GM19025 (cell line): ENCODE measurements around the gene COG4.

Experiments
- ATAC-seq: cut with Tn5 transposase; IDR thresholded peaks from one replicate; pipeline ENCODE4 v1.9.1; 2021; ENCODE audit warnings: mild to moderate bottlenecking, low read depth, moderate library complexity; ENCODE audit not compliant: unreplicated experiment

The COG4 gene

DNA sequence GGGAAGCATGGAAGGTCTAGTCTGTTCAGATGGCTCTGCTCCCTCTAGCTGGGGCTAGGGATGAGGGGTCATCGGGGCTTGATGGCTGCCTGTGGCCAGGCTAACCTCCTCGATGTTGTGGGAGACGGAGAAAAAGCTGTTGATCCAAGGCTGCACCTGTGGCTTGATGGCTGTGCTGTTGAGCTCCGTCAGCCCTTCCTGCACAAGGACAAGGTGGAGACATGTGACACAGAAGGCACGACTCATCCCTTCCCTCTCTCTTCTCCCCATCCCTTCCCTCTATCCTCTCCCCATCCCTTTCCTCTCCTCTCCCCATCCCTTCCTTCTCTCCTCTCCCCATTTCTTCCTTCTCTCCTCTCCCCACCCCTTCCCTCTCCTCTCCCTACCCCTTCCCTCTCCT is 40.7 kb downstream of the COG4 start:
- no peak for ATAC-seq

DNA sequence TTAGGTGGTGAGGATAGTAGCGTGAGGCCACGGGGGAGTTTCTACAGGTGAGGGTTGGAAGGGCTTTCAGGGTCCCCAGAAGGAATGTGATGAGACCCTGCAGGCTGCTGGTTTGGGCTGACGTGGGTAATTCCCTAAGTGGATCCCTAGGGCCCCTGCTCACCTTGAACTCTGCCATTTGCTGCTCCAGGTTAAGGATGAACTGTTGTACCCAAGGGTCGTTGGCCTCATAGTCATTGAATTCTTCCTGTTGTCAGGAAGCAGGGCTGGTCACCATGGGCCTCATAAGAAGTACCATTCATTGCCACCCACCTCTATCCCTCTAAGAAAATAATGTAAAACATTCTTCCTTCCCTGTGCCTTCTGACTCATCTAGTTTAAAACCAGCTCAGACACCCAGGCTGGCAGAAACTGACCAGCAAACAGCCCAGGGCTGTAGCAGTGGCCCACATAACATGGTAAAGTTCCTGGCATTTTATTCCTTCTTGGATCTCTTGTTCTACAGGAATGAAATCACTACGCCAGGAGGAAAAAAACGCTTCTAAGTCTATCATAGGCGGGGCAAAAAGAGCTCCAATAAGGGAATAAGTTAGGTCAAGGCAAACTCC is 41.3 kb downstream of the COG4 start:
- ATAC-seq: no peak

DNA sequence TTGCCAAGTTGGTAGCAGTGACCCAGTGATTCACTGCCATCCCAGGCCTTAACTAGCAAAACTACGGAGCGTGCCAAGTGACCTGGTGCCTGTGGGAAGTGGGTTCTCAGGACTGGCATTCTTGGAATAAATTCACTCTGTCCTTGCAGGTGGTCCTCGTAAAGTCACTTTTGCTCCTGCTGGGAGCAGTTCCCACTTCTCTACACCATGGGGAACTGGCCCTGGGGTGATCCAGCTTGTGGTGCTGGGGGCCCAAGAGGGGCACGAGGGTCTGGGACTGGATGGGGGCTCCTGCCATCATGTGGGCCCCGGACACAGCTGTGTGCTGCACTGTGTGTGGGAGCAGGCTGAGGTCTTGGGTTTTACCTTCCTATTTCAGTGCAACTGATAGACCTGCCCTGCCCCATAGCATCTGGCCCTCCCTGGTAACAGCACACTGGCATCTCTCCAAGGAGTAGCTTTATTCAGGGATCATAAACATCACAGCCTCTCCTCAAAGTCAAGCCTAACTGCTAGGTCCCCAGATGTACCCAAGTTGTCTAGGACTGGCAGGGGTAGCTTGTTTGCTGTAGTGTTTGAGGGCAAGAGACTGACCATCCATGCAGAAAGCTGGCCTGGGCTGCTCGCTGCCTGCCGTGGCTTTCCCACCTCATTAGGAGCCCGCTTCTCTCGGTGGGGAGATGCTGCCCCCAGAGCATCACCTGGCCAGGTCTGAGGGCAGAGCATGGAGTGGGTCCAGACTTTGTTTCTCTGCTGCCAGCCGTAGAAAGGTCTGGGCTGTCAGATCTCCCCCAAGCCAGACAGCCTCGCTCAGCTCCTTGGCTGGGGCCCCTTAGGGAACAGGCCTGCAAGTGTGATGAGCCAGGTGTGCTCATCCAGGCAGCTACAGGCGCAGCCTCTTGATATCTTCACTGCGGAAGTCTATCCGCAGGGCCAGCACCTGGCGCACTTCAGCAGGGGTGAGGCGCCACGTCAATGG is 42.9 kb downstream of the COG4 start:
- no peak for ATAC-seq

DNA sequence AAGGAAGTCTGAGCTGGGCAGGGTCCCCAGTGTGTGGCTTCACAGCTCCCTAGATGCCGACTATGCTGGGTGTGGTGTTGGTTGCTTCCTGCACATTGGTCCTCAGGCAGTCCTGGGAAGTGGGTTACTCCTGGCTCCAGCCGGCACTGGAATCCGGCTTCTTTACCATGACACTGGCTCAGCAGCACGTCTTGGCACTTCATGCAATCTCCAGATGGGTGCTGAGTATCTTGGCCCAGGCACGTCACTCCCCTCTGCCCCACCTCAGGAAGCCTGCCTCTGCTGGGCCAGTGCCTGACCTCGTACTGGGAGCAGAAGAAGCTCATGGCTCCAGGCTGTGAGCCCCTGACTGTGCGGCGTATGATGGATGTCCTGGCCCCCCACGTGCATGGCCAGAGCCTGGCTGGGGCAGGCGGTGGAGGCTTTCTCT is 44.4 kb downstream of the COG4 start:
- ATAC-seq: no peak

DNA sequence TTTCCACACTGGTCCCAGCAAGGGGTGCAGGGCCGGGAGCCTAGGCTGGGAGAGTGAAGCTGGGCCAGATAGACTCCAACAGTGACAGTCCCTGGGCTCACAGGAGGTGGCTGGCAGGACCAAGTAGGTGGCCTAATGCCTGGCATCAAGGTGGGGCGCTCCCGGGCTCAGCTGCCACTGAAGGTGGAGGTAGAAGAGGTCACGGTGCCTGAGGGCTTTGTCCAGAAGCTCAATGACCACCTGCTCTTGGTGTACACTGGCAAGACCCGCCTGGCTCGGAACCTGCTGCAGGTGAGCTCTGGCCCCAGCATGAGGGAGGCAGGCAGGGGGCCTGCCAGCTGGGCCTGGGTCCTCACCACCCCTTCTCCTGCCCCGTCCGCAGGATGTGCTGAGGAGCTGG is 45.2 kb downstream of the COG4 start:
- no peak for ATAC-seq

DNA sequence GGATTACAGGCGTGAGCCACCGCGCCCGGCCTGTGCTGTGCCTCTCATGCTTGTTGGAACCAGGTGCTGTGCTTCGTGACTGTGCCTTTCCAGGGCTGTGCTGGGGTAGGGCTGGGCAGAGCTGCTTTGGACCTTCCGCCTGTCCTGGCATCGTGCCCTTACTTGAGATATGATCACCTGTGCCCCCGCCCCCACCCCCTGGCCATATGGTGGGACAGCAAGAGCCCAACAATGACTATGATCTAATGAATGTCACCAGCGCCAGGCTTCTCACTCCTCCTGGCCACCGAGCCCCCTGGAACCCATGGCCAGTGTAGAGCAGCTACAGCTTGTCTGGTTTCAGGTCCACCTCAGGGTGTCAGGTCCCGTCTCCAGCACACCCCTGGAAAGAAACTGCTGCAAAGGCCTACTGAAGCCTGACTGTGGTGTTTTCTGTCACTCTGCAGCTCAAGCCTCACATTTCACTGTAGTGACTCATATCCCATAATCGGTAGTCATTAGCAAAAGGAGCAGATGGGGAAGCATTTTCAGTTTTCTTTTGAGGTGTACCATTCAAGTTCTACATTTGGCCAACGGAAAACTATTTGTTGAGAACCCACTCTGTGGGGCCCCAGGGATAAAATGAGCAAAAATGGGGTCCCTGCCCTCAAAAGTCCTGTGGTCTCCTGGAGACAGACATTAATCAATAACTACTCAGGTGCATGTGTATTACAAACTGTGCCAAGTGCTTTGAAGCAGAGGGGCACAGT is 46.9 kb downstream of the COG4 start:
- peak; percentile 83 for ATAC-seq

DNA sequence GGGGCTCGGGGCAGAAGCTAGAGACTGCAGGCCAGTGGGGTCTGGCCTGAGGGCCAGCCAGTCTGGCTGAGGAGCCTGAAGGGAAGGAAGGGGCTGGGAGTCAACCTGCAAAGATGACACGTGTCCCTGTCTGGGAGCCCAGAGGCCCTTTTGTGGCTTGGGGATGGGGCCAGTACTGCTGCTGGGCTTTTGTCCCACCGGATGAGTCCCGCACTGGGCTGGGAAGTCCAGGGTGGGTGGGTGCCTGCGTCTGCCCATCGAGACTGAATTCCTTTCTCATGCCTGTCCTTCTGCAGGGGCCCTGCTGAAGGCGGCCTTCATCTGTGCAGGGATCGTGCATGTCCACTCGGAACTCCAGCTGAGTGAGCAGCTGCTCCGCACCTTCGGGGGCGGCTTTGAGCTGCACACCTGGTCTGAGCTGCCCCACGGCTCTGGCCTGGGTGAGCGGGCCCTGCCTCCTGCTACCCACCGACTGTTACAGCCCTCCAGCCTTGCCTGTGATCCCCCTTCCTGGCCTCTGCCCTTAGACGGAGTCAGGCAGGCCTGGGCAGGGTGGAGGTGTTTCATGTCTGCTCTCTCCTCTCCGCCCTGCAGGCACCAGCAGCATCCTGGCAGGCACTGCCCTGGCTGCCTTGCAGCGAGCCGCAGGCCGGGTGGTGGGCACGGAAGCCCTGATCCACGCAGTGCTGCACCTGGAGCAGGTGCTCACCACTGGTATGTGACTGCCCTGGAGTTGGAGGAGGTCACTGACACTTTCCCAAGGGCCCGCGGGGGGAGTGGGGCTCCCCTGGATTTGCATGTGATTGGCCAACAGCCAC is 48.1 kb downstream of the COG4 start:
- ATAC-seq: no peak

DNA sequence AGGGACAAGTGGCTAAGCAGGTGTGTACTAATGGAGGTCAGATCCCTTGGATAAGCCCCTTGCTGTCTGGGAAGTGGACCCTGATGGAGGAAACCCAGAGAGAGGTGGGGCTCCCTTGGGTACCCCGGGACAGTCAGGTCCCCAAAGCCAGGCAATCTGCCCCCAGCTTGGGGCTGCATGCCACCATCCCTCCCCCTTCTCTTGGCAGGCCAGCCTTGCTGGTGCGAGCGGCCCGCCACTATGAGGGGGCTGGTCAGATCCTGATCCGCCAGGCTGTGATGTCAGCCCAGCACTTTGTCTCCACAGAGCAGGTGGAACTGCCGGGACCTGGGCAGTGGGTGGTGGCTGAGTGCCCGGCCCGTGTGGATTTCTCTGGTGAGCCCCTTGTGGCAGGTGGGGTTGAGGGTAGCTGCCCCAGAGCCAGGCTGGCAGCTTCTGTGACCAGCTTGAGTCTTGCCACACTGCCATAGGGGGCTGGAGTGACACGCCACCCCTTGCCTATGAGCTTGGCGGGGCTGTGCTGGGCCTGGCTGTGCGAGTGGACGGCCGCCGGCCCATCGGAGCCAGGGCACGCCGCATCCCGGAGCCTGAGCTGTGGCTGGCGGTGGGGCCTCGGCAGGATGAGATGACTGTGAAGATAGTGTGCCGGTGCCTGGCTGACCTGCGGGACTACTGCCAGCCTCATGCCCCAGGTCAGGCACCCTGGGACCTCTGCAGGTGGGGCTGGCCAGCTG is 48.9 kb downstream of the COG4 start:
- no peak for ATAC-seq

DNA sequence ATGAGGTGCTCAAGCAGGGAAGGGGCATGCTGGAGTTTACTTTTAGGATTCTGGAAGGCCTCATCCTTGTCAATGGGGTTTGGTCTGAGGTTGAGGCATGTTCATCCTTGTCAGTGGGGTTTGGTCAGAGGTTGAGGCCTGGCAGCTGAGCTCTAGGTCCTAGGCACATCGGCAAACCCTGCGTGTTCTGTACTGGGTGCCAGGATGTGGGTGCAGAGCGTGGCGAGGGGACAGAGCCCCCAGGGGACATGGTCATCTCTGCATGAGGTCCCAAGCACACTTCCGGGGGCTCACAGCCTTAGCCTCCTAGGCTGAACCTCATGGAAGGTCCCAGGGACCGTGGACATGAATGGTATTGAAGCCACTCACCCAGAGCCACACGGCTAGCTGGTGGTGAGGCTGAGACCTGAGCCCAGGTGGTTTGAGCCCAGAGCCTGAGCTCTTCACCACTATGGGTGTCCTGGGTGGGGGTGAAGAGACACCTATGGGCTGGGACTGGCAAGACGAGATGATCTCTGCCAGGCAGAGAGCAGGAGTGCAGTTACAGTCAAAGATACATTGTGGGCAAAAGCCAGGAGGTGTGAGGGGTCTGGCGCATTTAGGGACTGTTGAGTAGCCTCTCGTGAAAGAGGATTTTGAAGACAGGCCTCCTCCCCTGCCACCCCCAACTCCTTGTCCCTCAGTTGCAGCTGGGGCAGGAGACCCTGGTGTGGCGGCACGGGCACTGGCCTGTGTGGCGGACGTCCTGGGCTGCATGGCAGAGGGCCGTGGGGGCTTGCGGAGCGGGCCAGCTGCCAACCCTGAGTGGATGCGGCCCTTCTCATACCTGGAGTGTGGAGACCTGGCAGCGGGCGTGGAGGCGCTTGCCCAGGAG is 49.7 kb downstream of the COG4 start:
- no peak for ATAC-seq

DNA sequence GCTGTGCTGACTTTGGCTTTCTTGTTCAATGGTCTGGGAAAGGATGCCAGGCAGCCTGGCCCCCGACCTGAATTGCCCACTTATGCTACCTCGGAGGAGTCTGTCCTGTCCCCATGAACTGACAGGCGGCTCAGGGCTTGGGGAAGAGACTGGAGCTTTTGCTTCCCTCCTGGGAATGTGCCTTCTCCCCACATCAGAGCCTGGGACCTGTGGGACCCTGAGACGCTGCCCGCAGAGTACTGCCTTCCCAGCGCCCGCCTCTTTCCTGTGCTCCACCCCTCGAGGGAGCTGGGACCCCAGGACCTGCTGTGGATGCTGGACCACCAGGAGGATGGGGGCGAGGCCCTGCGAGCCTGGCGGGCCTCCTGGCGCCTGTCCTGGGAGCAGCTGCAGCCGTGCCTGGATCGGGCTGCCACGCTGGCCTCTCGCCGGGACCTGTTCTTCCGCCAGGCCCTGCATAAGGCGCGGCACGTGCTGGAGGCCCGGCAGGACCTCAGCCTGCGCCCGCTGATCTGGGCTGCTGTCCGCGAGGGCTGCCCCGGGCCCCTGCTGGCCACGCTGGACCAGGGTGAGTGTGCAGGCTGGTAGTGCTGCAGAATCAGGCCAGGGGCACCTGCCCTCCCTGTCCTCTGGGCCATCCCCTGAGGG is 50.4 kb downstream of the COG4 start:
- ATAC-seq: no peak

DNA sequence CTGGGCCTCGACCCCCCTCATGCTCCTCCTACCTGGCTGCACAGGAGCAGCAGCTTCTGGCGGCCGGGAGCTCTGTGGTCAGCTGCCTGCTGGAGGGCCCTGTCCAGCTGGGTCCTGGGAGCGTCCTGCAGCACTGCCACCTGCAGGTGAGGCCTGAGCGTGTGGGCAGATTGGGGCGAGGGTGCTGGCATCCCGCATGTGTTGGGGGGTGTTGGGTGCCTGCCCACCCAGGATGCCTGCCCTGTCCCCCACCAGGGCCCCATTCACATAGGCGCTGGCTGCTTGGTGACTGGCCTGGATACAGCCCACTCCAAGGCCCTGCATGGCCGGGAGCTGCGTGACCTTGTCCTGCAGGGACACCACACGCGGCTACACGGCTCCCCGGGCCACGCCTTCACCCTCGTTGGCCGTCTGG is 52.4 kb downstream of the COG4 start:
- no peak for ATAC-seq

DNA sequence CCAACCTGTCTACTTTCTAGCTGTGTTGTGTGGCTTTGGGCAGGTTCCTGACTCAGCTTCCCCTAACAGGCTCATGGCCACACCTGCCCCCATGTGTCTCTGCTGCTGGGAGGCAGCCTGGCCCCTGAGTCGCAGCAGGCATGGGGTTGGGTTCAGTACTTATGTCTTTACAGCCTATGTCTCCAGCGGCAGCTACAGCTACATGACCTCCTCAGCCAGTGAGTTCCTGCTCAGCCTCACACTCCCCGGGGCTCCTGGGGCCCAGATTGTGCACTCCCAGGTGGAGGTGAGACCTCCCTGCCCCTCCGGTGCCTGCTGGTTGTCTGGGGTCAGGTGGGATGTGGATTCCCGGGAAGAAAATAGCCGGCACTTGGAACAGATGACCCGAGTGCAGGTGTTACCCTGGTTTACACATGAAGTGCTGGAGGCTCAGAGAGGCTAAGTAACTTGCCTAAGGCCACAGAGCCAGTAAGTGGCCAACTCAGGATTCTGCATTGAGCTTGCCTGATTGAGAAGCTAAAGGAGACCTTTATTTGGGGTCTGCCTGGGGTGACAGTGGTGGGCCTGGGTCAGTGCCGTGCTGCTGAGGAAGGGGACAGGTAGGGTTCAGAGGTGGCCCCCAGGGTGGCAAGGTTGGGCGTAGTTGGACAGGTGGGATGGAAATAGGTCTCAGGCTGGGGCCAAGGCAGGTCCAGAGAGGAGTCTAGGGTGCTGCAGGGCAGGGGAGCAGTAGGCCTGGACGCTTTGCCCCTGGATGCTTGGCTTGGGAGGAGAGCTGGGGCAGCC is 53.0 kb downstream of the COG4 start:
- ATAC-seq: no peak

DNA sequence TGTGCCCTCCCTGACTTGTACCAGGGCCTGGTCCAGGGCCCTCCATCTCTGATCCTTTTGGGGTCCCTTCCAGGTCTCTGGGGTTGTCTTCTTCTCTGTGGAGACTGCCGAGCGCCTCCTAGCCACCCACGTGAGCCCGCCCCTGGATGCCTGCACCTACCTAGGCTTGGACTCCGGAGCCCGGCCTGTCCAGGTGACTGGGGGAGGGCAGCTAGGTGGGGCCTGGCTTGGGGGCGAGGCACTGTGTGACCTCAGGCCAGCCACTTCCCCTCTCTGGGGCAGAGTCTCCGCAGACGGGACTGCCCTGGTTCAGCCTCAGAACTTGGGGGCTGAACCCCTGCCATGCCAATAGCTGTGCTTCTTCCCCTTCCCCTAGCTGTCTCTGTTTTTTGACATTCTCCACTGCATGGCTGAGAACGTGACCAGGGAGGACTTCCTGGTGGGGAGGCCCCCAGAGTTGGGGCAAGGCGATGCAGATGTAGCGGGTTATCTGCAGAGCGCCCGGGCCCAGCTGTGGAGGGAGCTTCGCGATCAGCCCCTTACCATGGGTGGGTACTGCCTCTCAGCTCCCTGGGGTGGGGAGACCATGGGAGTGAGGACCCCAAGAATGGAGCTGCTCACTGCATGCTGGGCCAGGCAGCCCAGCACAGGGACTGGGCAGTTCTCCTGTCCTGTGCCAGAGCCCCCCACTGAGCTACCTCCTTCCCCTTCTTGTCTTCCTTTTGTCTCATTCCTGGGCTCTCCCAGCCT is 54.4 kb downstream of the COG4 start:
- ATAC-seq: no peak

DNA sequence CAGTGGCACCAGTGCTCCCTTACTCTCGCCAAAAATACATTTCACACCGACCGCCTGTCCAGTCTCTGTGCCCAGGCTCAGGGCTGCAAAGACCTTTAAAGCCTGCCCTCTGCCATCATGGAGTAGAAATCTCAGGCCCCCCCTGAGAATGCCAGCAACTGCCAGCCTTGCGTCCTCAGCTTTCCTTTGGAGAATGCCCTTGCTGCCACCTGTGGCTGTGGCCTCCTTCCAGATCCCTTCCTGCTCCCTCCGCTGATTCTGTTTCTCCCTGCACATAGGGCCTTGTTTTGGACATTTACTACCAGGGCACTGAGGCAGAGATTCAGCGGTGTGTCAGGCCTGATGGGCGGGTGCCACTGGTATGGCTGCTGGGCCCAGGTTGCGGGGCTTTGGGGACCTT is 55.7 kb downstream of the COG4 start:
- ATAC-seq: no peak

DNA sequence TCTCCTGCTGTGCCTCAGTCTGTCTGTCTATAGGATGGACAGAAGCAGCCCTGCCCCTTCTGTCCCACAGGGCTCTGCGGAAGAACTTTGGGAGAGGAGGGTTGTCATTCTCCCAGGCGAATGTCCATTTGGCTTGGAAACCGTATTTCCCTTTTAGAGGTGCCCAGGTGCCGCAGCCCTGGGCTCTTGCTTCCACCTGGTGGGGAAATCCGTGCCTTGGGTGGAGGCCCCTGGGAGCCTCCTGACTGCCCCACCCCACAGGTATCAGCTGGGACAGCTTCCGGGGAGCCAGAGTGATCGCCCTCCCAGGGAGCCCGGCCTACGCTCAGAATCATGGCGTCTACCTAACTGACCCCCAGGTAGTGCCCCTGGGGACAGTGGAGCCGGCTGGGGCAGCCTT is 56.2 kb downstream of the COG4 start:
- ATAC-seq: no peak

DNA sequence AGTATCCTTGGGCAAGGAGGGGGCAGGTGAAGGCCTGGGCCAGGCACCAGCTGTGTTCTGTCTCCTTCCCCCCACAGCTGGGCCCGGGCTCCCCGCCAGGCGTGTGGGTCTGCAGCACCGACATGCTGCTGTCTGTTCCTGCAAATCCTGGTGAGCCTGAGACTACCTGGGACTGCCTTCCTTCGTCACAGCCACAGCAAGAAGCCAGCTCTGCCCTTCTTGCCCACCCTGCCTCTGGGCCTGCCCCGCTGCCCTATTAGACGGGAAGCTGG is 56.6 kb downstream of the COG4 start:
- no peak for ATAC-seq
